ENCODE results near the gene TBL3. TPM values are rescaled to one million over a fixed set of nuclear protein-coding genes. Genes with fewer than 3 reads are reported as not detected.

TBL3 gene
- total RNA-seq, 2 experiments from 2014 or later: 49.9 to 67.2 TPM

GRCh38 chr16:1963806-1964505 is 7.9 kb upstream of the TBL3 start:
- peak; percentile 51 for DNase-seq (ENCODE audit: low spot score)
- H3K27ac ChIP-seq (ENCODE audit: low read depth, low read length, poor library complexity, severe bottlenecking): peak overlapping the region; percentile 80
- BruUV-seq (replicated peaks): no TSS peak
- no peak for TF ChIP-seq EZH2phosphoT487 (IDR thresholded peaks at IDR 0.05; ENCODE audit: borderline replicate concordance, low read depth, low read length)
- TF ChIP-seq, protein P1, sequence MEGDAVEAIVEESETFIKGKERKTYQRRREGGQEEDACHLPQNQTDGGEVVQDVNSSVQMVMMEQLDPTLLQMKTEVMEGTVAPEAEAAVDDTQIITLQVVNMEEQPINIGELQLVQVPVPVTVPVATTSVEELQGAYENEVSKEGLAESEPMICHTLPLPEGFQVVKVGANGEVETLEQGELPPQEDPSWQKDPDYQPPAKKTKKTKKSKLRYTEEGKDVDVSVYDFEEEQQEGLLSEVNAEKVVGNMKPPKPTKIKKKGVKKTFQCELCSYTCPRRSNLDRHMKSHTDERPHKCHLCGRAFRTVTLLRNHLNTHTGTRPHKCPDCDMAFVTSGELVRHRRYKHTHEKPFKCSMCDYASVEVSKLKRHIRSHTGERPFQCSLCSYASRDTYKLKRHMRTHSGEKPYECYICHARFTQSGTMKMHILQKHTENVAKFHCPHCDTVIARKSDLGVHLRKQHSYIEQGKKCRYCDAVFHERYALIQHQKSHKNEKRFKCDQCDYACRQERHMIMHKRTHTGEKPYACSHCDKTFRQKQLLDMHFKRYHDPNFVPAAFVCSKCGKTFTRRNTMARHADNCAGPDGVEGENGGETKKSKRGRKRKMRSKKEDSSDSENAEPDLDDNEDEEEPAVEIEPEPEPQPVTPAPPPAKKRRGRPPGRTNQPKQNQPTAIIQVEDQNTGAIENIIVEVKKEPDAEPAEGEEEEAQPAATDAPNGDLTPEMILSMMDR (conservative IDR thresholded peaks at IDR 0.05; ENCODE audit: low read length): peak; percentile 46
- H3K9me3 ChIP-seq (ENCODE audit: low read length): no peaks in the 10 kb centered on the region
- H3K79me2 ChIP-seq (ENCODE audit: insufficient read depth, low read depth, low read length): peaks cover 60% of the 10 kb centered on the region
- no peak overlapping the region for H2AFZ ChIP-seq (ENCODE audit: low read length)
- H3K4me3 ChIP-seq (ENCODE audit: low read depth, low read length, poor library complexity, severe bottlenecking): peak overlapping the region; percentile 82
- peaks cover 34% of the 10 kb centered on the region for H3K4me1 ChIP-seq (ENCODE audit: insufficient read depth, low read length, poor library complexity, severe bottlenecking)
- CTCF ChIA-PET (ENCODE audit: unreplicated experiment): no interaction called here
- H3K36me3 ChIP-seq (ENCODE audit: insufficient read depth, low read length): peaks cover 64% of the 10 kb centered on the region
- POLR2A ChIA-PET: interaction anchor here (0.6 to 1.6 kb wide), 10 partner anchors 20 to 1383 kb away, joined by 3 to 11 read pairs (median 4); partner anchors contain the start of genes MSRB1, NUBP2, SPSB3 and SYNGR3
- intact Hi-C loops (cut with micrococcal nuclease; ENCODE audit: unreplicated experiment): loop anchor here (2.0 kb wide), 1 partner anchor 29 kb away; no protein-coding TSS in a partner anchor
- peaks cover 14% of the 10 kb centered on the region for H4K20me1 ChIP-seq (ENCODE audit: insufficient read depth, low read length)
- no peaks in the 10 kb centered on the region for H3K9me2 ChIP-seq (ENCODE audit: insufficient read depth, low read length)
- H3K4me2 ChIP-seq (ENCODE audit: low read length): peak overlapping the region; percentile 96

GRCh38 chr16:1964506-1965395 is 7.1 kb upstream of the TBL3 start, which contains the start of gene RPS2:
Gene RPS2 (minus strand): TSS chr16:1964826. CDS start chr16:1964625, 201 bp downstream.
- Histone ChIP-seq H4K20me1 (ENCODE audit: insufficient read depth, low read length) (peaks cover 14% of the 10 kb centered on the region), H3K9me3 (ENCODE audit: low read length) (no peaks in the 10 kb centered on the region), H3K79me2 (ENCODE audit: insufficient read depth, low read depth, low read length) (peaks cover 56% of the 10 kb centered on the region), H3K4me2 (ENCODE audit: low read length) (peak within 1 kb of the TSS; percentile 96), H3K4me3 (ENCODE audit: low read depth, low read length, poor library complexity, severe bottlenecking) (peak within 1 kb of the TSS; percentile 82), H3K4me1 (ENCODE audit: insufficient read depth, low read length, poor library complexity, severe bottlenecking) (peaks cover 32% of the 10 kb centered on the region), H3K9me2 (ENCODE audit: insufficient read depth, low read length) (no peaks in the 10 kb centered on the region), H2AFZ (ENCODE audit: low read length) (peak within 1 kb of the TSS; percentile 6; the same call in 1 of the 2 replicates), H3K27ac (ENCODE audit: low read depth, low read length, poor library complexity, severe bottlenecking) (peak within 1 kb of the TSS; percentile 80), H3K36me3 (ENCODE audit: insufficient read depth, low read length) (peaks cover 64% of the 10 kb centered on the region)
- ChIA-PET POLR2A (interaction anchor here (0.6 to 1.6 kb wide), 8 partner anchors 21 to 1384 kb away, joined by 3 to 11 read pairs (median 5); partner anchors contain the start of genes MSRB1, NUBP2, SPSB3 and SYNGR3), CTCF (ENCODE audit: unreplicated experiment) (interaction anchor here (0.6 kb wide), 1 partner anchor 58 kb away, joined by 3 read pairs; no protein-coding TSS in a partner anchor)
- TF ChIP-seq EZH2phosphoT487 (IDR thresholded peaks at IDR 0.05; ENCODE audit: borderline replicate concordance, low read depth, low read length): no peak
- TF ChIP-seq, protein P1 (conservative IDR thresholded peaks at IDR 0.05; ENCODE audit: low read length): 0 out of 2 replicates have a peak, but pooled peaks have one; percentile 34
- peak; percentile 99 for DNase-seq (ENCODE audit: low spot score)
- BruUV-seq (replicated peaks): no TSS peak
- intact Hi-C loops (cut with micrococcal nuclease; ENCODE audit: unreplicated experiment): loop anchor here (2.0 kb wide), 1 partner anchor 28 kb away; no protein-coding TSS in a partner anchor
